Central memory CD8-positive, alpha-beta T cell (primary cell): ENCODE data around the gene OXNAD1.

ENCODE experiments used
- ATAC-seq: fragments of 150-1000 bp; cut with Tn5 transposase; replicated peaks from 2 replicates; pipeline ENCODE4 v1.10.0; 2022; ENCODE audit warnings: mild to moderate bottlenecking, moderate FRiP score, moderate number of reproducible peaks; ENCODE audit not compliant: poor library complexity, severe bottlenecking; ENCODE audit errors: extremely low read depth
- DNase-seq, 2 donors: peaks; one replicate each; pipeline ENCODE4 v3.0.0; 2021; ENCODE audit warnings: low spot score in 2 of 2
- H3K27ac Mint-ChIP-seq: one replicate; pipeline ENCODE4 v1.8.0; 2022; ENCODE audit warnings: low read depth, mild to moderate bottlenecking, moderate library complexity, mixed read lengths
- H3K27me3 Mint-ChIP-seq: one replicate; pipeline ENCODE4 v1.8.0; 2022; ENCODE audit warnings: mixed read lengths
- H3K36me3 Mint-ChIP-seq: one replicate; pipeline ENCODE4 v1.8.0; 2022; ENCODE audit warnings: mild to moderate bottlenecking, moderate library complexity, mixed read lengths; ENCODE audit not compliant: insufficient read depth
- H3K4me1 Mint-ChIP-seq: one replicate; pipeline ENCODE4 v1.8.0; 2022; ENCODE audit warnings: mixed read lengths
- H3K4me3 Mint-ChIP-seq: one replicate; pipeline ENCODE4 v1.8.0; 2022; ENCODE audit warnings: mild to moderate bottlenecking, moderate library complexity, mixed read lengths
- H3K9me3 Mint-ChIP-seq: one replicate; pipeline ENCODE4 v1.8.0; 2022; ENCODE audit warnings: mixed read lengths

Gene OXNAD1

DNA sequence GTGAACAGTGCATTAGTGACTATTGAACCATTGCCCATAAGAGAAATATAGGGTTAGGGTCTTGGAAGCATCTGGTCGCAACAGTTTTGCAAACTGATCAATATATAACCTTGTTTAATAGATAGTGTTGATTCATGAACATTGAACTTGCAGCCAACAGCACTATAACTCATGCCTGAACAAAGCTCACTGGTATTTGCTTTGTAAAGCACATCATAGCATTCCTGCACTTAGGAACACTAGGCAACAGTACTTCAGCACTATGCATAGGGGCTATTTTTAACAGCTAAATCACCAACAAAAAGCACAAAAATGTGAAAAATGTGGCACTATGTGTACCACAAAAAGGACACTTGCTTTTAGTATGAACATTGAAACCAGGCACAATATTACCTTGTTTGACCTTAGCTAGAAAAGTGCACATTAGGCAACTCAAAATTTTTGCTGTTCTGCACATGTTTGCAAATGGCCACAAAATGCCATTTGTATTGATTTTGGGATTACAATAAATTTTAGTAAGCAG lies 68.0 kb downstream of the OXNAD1 start:
- H3K4me3 Mint-ChIP-seq: no peak overlapping the region
- H3K27me3 Mint-ChIP-seq: no peaks in the 10 kb centered on the region
- ATAC-seq: no peak
- DNase-seq: no peak
- H3K36me3 Mint-ChIP-seq: peaks cover 28% of the 10 kb centered on the region
- peaks cover 10% of the 10 kb centered on the region for H3K9me3 Mint-ChIP-seq
- peaks cover 21% of the 10 kb centered on the region for H3K4me1 Mint-ChIP-seq
- H3K27ac Mint-ChIP-seq: peak overlapping the region; percentile 81

DNA sequence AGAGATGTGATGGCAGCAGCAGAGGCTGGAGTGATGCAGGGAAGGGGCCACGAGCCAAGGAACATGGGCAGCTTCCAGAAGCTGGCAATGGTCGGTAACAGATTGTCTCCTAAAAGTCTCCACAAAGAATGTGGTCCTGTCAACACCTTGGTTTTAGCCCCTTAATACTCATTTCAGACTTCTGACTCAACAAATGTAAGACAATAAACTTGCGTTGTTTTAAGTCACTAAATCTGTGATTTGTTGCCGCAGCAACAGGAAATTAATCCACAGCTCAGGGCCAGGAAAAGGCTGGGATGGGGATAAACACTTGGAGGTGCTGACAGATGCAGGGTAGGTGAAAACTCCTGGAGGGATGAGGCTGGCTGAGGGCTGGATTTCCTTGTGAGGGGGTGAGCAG lies 69.9 kb downstream of the OXNAD1 start:
- H3K4me1 Mint-ChIP-seq: peaks cover 40% of the 10 kb centered on the region
- peak overlapping the region; percentile 81 for H3K27ac Mint-ChIP-seq
- no peak for ATAC-seq

DNA sequence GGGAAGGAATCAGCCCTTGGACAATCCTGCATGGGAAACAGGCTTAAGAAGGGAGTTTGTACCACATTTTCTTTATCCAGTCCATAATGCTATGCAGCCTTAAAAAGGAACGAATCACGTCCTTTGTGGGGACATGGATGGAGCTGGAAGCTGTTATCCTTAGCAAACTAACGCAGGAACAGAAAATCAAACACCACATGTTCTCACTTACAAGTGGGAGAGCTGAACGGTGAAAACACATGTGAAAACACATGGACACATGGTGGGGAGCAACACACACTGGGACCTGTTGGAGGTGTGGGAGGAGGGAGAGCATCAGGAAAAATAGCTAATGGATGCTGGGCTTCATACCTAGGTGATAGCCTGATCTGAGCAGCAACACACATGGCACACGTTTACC lies 70.3 kb downstream of the OXNAD1 start:
- no peak overlapping the region for H3K4me3 Mint-ChIP-seq
- peaks cover 44% of the 10 kb centered on the region for H3K4me1 Mint-ChIP-seq
- ATAC-seq (no peak), DNase-seq (no peak)
- H3K27ac Mint-ChIP-seq: peak overlapping the region; percentile 81
- H3K36me3 Mint-ChIP-seq: peaks cover 27% of the 10 kb centered on the region
- no peaks in the 10 kb centered on the region for H3K27me3 Mint-ChIP-seq
- peaks cover 10% of the 10 kb centered on the region for H3K9me3 Mint-ChIP-seq

More for the DNA sequence above, 69.9 kb downstream of the OXNAD1 start:
- H3K27me3 Mint-ChIP-seq: no peaks in the 10 kb centered on the region
- DNase-seq: no peak
- no peak overlapping the region for H3K4me3 Mint-ChIP-seq
- peaks cover 28% of the 10 kb centered on the region for H3K36me3 Mint-ChIP-seq
- H3K9me3 Mint-ChIP-seq: peaks cover 10% of the 10 kb centered on the region

DNA sequence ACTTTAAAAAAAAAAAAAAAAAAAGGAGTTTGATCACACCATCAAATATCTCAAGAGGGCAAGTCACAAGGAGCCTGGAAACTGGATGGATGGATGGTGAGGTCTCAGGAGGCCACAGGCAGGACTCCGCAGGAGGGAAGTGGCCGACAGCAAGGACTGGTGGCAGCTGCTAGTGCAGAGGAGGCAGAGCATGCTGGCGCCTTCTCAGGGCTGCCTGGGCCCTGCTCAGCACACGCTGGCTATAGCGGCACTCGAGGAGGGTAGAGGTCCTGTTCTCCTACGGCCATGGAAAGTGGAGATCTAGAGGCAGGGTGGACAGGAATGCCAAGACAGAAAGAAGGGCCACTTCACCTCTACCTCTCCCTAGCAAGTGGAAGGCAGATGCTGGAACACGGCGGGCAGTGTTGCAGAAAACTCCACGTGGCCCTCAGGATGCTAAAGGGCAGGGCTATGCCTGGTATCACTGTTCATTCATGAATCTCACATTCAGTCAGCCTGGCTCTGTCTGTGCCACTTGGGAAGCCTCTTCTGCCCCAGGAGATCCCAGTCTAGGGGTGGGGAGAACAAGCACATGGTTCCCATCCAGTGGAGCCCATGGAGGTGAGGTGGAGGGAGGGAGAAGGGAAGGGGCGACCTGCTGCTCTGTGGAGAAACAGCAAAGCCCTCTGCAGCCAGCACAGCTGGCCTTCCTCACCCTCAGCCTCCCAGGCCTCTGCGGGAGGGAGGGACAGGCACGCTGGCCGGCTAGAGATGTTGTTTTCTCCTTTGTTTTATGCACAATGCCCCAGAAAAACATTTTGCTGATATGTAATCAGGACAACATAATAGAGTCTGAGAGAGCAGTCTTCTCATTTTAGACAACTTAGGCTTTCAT lies 71.0 kb downstream of the OXNAD1 start:
- H3K27ac Mint-ChIP-seq: peak overlapping the region; percentile 81

DNA sequence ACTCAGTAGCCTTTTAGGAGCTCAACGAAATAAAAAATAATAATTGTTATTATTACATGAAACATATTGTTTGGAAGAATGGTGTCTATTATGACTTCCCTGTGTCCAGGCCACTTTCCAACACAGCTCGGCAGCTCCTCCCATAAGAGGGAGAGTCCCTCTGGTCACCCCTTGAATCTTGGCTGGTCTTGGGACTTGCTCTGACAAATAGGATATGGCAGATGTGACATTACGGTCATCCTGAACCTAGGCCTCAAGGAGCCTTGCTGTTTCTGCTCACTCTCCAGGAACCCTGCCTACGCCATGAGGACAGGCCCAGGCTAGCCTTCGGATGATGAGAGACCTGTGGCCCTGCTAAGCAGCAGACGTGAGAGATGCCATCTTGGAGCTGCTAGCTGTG lies 71.8 kb downstream of the OXNAD1 start:
- H3K27me3 Mint-ChIP-seq: no peaks in the 10 kb centered on the region
- H3K36me3 Mint-ChIP-seq: peaks cover 22% of the 10 kb centered on the region
- peaks cover 6% of the 10 kb centered on the region for H3K9me3 Mint-ChIP-seq
- H3K4me1 Mint-ChIP-seq: peaks cover 53% of the 10 kb centered on the region
- no peak overlapping the region for H3K4me3 Mint-ChIP-seq
- DNase-seq (no peak), ATAC-seq (no peak)
- H3K27ac Mint-ChIP-seq: no peak overlapping the region

More for the DNA sequence above, 71.0 kb downstream of the OXNAD1 start:
- Mint-ChIP-seq H3K9me3 (peaks cover 10% of the 10 kb centered on the region), H3K4me3 (no peak overlapping the region), H3K36me3 (peaks cover 27% of the 10 kb centered on the region), H3K4me1 (peaks cover 51% of the 10 kb centered on the region), H3K27me3 (no peaks in the 10 kb centered on the region)
- ATAC-seq (no peak), DNase-seq (no peak)

DNA sequence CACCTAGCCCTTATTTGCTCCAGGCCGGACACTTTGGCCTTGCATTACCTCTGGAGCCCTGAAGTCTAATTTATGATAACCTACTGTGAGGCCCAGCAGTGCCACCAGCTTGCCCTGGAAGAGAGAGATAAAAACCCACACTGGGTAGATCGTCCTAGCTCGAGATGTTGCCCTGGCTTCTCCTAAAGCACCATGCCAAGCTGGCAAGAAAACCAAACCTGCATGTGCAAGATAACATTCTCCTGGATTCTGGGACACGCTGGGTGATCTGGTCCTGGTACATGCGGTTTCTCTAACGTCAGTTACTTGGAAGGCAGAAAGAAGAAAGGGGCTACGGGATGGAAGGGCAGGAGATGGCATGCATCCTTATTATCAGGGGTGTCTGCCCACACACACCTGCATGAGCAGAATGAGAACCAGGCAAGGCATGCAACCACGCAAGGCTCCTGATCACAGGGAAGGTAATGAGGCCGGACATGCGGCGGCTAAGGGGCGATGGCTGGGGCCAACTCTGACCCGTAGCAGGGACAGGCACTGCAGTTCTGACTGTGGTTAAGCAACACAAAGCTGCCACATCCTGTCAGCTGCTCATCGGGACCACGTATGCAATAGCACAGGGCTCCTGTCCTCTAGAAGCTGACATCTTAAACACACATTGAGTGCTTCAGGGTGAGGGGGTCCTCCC lies 73.0 kb downstream of the OXNAD1 start:
- peak overlapping the region; percentile 66 for H3K27ac Mint-ChIP-seq
- peaks cover 17% of the 10 kb centered on the region for H3K36me3 Mint-ChIP-seq
- DNase-seq (peak; percentile 24 to 37), ATAC-seq (peak; percentile 91)
- no peaks in the 10 kb centered on the region for H3K9me3 Mint-ChIP-seq
- no peaks in the 10 kb centered on the region for H3K27me3 Mint-ChIP-seq
- peak overlapping the region; percentile 51 for H3K4me3 Mint-ChIP-seq
- peaks cover 49% of the 10 kb centered on the region for H3K4me1 Mint-ChIP-seq

DNA sequence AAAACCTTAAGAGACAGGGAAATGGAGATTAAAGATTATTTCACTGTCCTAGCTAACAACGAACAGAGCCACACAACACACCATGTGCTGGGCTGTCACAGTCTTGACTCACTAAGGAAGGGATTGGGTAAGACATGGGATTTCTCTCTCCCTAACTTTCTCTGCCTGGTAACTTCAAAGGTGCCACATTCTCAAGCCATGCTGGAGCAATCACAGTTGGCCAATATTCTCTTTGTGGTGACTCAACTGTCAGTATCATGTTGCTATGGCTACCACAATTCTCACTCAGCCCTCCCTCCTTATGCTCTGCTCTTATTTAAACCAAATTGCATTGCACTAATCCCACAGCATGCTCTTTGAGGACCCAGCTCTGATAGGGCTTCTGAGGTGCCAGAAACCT lies 74.0 kb downstream of the OXNAD1 start:
- Mint-ChIP-seq H3K4me1 (peaks cover 59% of the 10 kb centered on the region), H3K9me3 (no peaks in the 10 kb centered on the region), H3K4me3 (peak overlapping the region; percentile 40), H3K27me3 (no peaks in the 10 kb centered on the region), H3K36me3 (peaks cover 19% of the 10 kb centered on the region), H3K27ac (peak overlapping the region; percentile 66)
- ATAC-seq: peak; percentile 78
- DNase-seq: no peak

DNA sequence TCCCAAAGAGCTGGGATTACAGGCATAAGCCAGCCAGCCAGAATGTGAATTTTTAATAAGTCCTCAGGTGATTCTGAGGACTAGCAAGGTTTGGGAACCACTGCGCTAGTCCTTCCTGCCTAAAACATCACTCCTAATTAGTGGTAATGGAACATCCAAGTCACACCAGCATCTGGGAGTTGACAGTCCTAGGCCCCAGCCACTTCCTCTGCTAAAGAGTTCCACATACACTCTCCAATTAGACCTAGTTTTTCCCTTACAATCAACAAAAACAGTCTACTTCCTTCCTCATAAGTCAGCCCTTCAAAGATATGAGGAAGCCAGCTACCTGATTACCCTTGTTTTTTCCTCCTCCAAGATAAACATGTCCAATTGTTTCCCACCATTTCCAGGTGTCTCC lies 78.1 kb downstream of the OXNAD1 start:
- Mint-ChIP-seq H3K27ac (peak overlapping the region; percentile 70), H3K36me3 (peaks cover 19% of the 10 kb centered on the region), H3K4me3 (no peak overlapping the region), H3K27me3 (no peaks in the 10 kb centered on the region), H3K4me1 (peaks cover 65% of the 10 kb centered on the region), H3K9me3 (no peaks in the 10 kb centered on the region)
- DNase-seq (no peak), ATAC-seq (no peak)

DNA sequence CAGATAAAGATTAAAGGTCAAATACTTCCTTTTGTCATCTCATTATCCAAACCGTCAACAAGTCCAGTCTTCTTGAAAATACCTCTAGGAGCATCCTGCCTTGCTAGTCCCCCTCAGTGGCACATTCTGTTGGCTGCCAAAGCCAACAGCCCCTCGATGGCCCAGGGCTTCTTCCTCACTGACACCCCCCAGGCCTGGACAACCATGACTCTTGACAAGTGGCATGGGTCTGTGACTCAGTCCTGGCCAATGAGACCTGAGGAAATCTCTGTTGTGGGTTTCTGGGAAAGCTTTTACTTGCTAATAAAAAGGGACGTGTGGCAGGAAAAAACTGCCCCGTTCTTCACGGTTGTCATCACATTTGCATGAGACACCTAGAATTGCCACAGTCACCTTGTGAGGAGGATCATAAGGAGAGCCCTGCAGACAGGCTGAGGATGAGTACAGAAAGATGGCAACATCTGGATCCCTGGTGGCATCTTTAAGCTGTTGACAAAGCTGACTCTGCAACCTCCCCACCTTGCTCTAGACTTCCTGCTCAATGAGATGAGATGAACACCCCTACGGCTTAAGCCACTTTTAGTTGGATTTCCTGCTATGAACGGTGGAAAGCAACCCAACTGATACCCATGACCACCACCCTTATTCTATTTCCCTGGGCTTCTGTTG lies 81.5 kb downstream of the OXNAD1 start:
- H3K4me3 Mint-ChIP-seq: no peak overlapping the region
- ATAC-seq (no peak), DNase-seq (no peak)
- H3K36me3 Mint-ChIP-seq: peaks cover 26% of the 10 kb centered on the region
- peak overlapping the region; percentile 29 for H3K27ac Mint-ChIP-seq
- H3K27me3 Mint-ChIP-seq: no peaks in the 10 kb centered on the region
- no peaks in the 10 kb centered on the region for H3K9me3 Mint-ChIP-seq
- peaks cover 39% of the 10 kb centered on the region for H3K4me1 Mint-ChIP-seq

DNA sequence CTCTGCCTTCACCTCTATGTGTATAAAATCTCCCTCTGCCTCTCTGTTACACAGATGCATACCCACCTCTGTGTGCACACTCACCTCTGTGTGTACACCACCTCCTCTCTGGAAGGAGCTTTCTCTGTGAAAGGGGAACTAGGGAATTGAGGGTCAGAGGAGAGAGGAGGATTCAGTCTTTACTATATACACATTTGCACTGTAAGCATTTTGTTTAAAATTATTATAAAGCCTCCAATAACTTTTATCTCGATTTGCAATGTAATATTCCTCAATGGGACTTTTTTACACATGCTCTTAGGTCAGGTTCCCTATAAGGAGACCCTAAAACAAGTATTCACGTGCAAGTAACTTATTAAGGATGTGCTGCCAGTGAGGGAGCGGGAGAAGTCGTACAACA lies 82.5 kb downstream of the OXNAD1 start:
- no peaks in the 10 kb centered on the region for H3K9me3 Mint-ChIP-seq
- H3K27me3 Mint-ChIP-seq: no peaks in the 10 kb centered on the region
- H3K4me3 Mint-ChIP-seq: no peak overlapping the region
- ATAC-seq: no peak
- peak overlapping the region; percentile 29 for H3K27ac Mint-ChIP-seq
- peaks cover 39% of the 10 kb centered on the region for H3K4me1 Mint-ChIP-seq
- peaks cover 26% of the 10 kb centered on the region for H3K36me3 Mint-ChIP-seq
- no peak for DNase-seq

DNA sequence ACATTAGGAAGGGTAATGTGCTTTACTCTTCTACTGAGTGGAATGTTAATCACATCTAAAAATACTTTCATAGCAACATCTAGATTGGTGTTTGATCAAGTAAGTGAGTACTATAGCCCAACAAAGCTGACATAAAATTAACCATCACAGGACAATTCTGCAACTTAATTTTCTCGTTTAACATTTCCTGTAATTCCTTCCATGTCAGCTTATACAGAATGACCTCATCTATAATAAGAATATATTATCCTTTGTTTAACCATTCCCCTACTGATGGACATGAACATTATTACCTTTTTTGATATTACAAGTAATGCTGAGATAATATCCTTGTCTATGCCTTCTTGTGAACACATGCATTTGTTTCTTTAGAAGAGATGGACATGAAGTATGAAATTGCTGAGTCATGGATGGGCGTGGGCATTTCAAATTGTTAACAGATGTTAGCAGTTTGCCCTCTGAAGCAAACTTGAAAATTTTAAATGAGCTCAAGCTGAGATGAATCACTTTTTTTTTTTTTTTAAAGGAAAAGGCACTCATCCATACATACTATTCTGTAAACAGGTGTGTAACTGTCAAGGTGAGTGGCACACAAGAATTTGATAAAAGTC lies 85.1 kb downstream of the OXNAD1 start:
- ATAC-seq: no peak
- no peak overlapping the region for H3K4me3 Mint-ChIP-seq
- no peaks in the 10 kb centered on the region for H3K9me3 Mint-ChIP-seq
- peaks cover 34% of the 10 kb centered on the region for H3K4me1 Mint-ChIP-seq
- no peak overlapping the region for H3K27ac Mint-ChIP-seq
- H3K36me3 Mint-ChIP-seq: peaks cover 28% of the 10 kb centered on the region
- no peaks in the 10 kb centered on the region for H3K27me3 Mint-ChIP-seq
- no peak for DNase-seq
